GM12878 (cell line): ENCODE data around the gene SLC13A3. TPM values are rescaled to one million over a fixed set of nuclear protein-coding genes. Genes with fewer than 3 reads are reported as not detected.

Experiments
- ATAC-seq: fragments of 200-7000 bp; cut with Tn5 transposase; 3 replicates; pipeline ENCODE4 v1.9.1; 2020; ENCODE audit warnings: mild to moderate bottlenecking, moderate library complexity
- BruUV-seq: library from RNA; stranded (reverse); fragments of 400-500 nt; replicated peaks from 2 replicates; lab custom pipeline; 2021; lab: Mats Ljungman, UMichigan
- CTCF ChIA-PET: fragments of 300-600 bp; sonication (Branson Sonifier 250); formaldehyde crosslinking; extraction: SDS; loops from one replicate; lab custom pipeline; 2021; ENCODE audit warnings: inconsistent platforms; lab: Yijun Ruan, JAX
- POLR2A ChIA-PET: fragments of 350-600 bp; formaldehyde crosslinking; extraction: SDS; loops from one replicate; lab custom pipeline; 2021; ENCODE audit warnings: inconsistent platforms; lab: Charles Lee
- RAD21 ChIA-PET: fragments of 300-600 bp; sonication (Branson Sonifier 250); formaldehyde crosslinking; loops from one replicate; lab custom pipeline; 2023; ENCODE audit warnings: antibody characterized with exemption; ENCODE audit not compliant: unreplicated experiment; lab: Charles Lee
- SMC1A ChIA-PET: fragments of 300-600 bp; sonication (Branson Sonifier 250); formaldehyde crosslinking; loops from one replicate; lab custom pipeline; 2023; ENCODE audit not compliant: unreplicated experiment, uncharacterized antibody; lab: Charles Lee
- DNase-seq: peaks from one replicate; pipeline ENCODE4 v3.0.0-alpha.2; 2011; ENCODE audit warnings: low read depth, low spot score
- FAIRE-seq: peaks from 3 replicates; lab custom pipeline; 2011; peaks lifted over from hg19 to GRCh38; lab: Jason Lieb, UNC
- H2AFZ ChIP-seq: 2 replicates; pipeline ENCODE4 v1.6.0; 2011; ENCODE audit warnings: low read depth, low read length, control low read depth; ENCODE audit not compliant: control insufficient read depth
- H3K27ac ChIP-seq: 2 replicates; pipeline ENCODE4 v1.5.1; 2011; ENCODE audit warnings: control low read depth; ENCODE audit not compliant: control insufficient read depth, insufficient read depth
- H3K27me3 ChIP-seq, 2 experiments: replicated peaks in 1 of 2; 2 replicates each; pipeline versions ENCODE4 v1.6.0 to v1.6.1; 2011; ENCODE audit warnings: low read length in 1 of 2; ENCODE audit not compliant: control insufficient read depth in 2 of 2, insufficient read depth in 2 of 2
- H3K36me3 ChIP-seq, 2 experiments: 2 replicates each; pipeline ENCODE4 v1.5.1; 2011; ENCODE audit warnings: low read length in 1 of 2; ENCODE audit not compliant: control insufficient read depth in 2 of 2, insufficient read depth in 2 of 2
- H3K4me1 ChIP-seq: 2 replicates; pipeline ENCODE4 v1.6.1; 2011; ENCODE audit warnings: mild to moderate bottlenecking, low read length, moderate library complexity, mixed read lengths; ENCODE audit not compliant: control insufficient read depth, insufficient read depth
- H3K4me2 ChIP-seq: 2 replicates; pipeline ENCODE4 v1.6.0; 2011; ENCODE audit warnings: control low read depth; ENCODE audit not compliant: control insufficient read depth, insufficient read depth
- H3K4me3 ChIP-seq: fragments of 200-600 bp; sonication (generic); 2 replicates; pipeline ENCODE4 v1.5.1; 2016
- H3K79me2 ChIP-seq: 2 replicates; pipeline ENCODE4 v1.6.0; 2011; ENCODE audit warnings: low read length; ENCODE audit not compliant: control insufficient read depth, insufficient read depth
- H3K9ac ChIP-seq: 2 replicates; pipeline ENCODE4 v1.8.0; 2011; ENCODE audit warnings: low read length, control low read depth, mixed read lengths; ENCODE audit not compliant: control insufficient read depth, insufficient read depth
- H3K9me3 ChIP-seq: replicated peaks from 3 replicates; pipeline ENCODE4 v1.5.1; 2011; ENCODE audit warnings: mild to moderate bottlenecking, low read length; ENCODE audit not compliant: control insufficient read depth, insufficient read depth
- H4K20me1 ChIP-seq: 2 replicates; pipeline ENCODE4 v1.6.0; 2011; ENCODE audit not compliant: control insufficient read depth, insufficient read depth
- EGR1 ChIP-seq, 2 experiments: IDR thresholded peaks; 1 replicate in 1 of 2; 2 replicates in 1 of 2; pipeline ENCODE4 v1.6.1; 2011 to 2012; ENCODE audit warnings: low read depth in 2 of 2, low read length in 2 of 2, borderline replicate concordance in 1 of 2, mild to moderate bottlenecking in 1 of 2, moderate library complexity in 1 of 2
- FOS ChIP-seq: IDR thresholded peaks from 3 replicates; pipeline ENCODE4 v1.6.1; 2011; ENCODE audit warnings: borderline replicate concordance; ENCODE audit not compliant: insufficient read length; ENCODE audit errors: extremely low read depth
- FOXM1 ChIP-seq: IDR thresholded peaks from 2 replicates; pipeline ENCODE4 v1.6.1; 2012; ENCODE audit warnings: low read depth, mild to moderate bottlenecking, inconsistent platforms, low read length, moderate library complexity
- HCFC1 ChIP-seq: fragments of 150-350 bp; IDR thresholded peaks from 2 replicates; pipeline ENCODE4 v1.6.1; 2014; ENCODE audit warnings: low read length
- SMAD1 ChIP-seq: fragments of 450-650 bp; IDR thresholded peaks from 2 replicates; pipeline ENCODE4 v1.6.1; 2018; ENCODE audit warnings: mild to moderate bottlenecking, low read depth; ENCODE audit not compliant: partially characterized antibody
- SREBF2 ChIP-seq: IDR thresholded peaks from 2 replicates; pipeline ENCODE4 v1.6.1; 2012; ENCODE audit warnings: mild to moderate bottlenecking, low read length
- SRF ChIP-seq, 2 experiments: IDR thresholded peaks; 2 replicates each; pipeline ENCODE4 v1.6.1; 2011; ENCODE audit warnings: low read depth in 2 of 2, low read length in 2 of 2, mild to moderate bottlenecking in 1 of 2, moderate library complexity in 1 of 2
- STAT3 ChIP-seq: IDR thresholded peaks from 2 replicates; pipeline ENCODE4 v1.6.1; 2011; ENCODE audit warnings: low read depth, low read length, improper control_type of control experiment
- WGBS: methylation state at CpG from one replicate; pipeline ENCODE4 v1.1.6; 2016; ENCODE audit warnings: low lambda C conversion rate; ENCODE audit not compliant: insufficient replicate concordance, insufficient coverage; ENCODE audit errors: missing lambda C conversion rate; 5-methylcytosine and 5-hydroxymethylcytosine counted together
- in situ Hi-C: fragments of 300-500 bp; cut with MboI; formaldehyde crosslinking; loops from 9 replicates; pipeline ENCODE4 v1.14.3; 2018; ENCODE audit warnings: mixed read lengths
- intact Hi-C: fragments of 100-400 bp; cut with micrococcal nuclease; formaldehyde crosslinking; loops from one replicate; pipeline ENCODE4 v1.14.2; 2022; ENCODE audit not compliant: unreplicated experiment
- polyA plus RNA-seq, 11 experiments: library from polyadenylated mRNA; depleted of rRNA in 4 of 11; unstranded in 6 of 11; stranded (reverse) in 5 of 11; fragments of >200 nt; fragmentation: Nextera tagmentation in 4 of 11; fragmentation: Illumina TruSeq in 1 of 11; extraction: Ambion mirVana in 4 of 11; extraction: Trizol in 1 of 11; gene quantifications; 1 replicate in 1 of 11; 2 replicates in 10 of 11; pipeline versions ENCODE4 v1.2.1 to v1.2.3, GENCODE V29; 2011 to 2016; ENCODE audit warnings: inconsistent platforms in 2 of 11, missing spikeins in 2 of 11, low read depth in 1 of 11
- total RNA-seq, 4 experiments: library from RNA; depleted of rRNA in 3 of 4; stranded (reverse); fragments of >200 nt in 3 of 4; fragmentation: Illumina TruSeq in 1 of 4; extraction: Trizol in 1 of 4; gene quantifications; 2 replicates each; pipeline versions ENCODE4 v1.2.1 to v1.2.3, GENCODE V29; 2013 to 2021
- TF ChIP-seq, protein P1 (sequence below): fragments of 450-650 bp; IDR thresholded peaks from 2 replicates; pipeline ENCODE4 v1.6.1; 2017; ENCODE audit warnings: mild to moderate bottlenecking, moderate library complexity

SLC13A3 gene
- total and polyA plus RNA-seq, 10 of the 15 experiments (the other 5 are each of a cell fraction or from before 2014, with no cell fraction given): 0.03 to 0.76 (median 0.07) TPM; not detected in 4

DNA sequence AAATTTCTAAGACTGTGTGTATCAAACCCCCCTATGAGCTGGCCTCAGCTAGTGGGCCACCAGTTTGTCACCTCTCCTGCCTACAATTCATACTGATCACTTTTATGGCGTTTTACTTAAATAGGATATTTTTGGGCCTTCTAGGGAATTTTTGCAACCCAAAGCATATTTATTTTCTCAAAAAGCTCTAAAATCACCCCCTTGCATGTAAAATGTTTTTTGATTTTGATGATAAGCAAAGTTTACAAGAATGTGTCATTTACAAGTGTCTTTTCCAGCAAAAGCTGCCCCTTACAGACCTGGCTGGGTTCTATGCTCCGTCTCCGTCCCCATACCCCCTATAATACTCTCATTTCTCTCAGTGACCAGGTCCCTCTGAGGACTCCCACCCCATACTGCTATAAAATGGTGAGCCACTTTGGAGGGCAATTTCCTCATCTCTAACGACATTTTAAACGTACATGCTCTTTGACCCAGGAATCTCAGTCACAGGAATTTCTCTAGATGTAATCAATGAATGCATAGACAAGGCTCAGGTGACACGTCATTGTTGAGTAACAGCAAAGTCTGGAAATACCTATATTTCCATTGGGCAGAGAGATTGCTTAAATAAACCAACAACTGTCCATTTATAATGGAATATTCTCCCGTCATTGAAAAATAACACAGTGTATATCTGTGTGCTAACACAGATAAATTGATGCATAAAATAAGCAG lies 86.9 kb downstream of the SLC13A3 start:
- no peak for FAIRE-seq
- no peak overlapping the region for H3K4me3 ChIP-seq
- SMC1A ChIA-PET: interaction anchor here (1.1 to 1.4 kb wide), 3 partner anchors 8 to 41 kb away, joined by 3 to 8 read pairs (median 3); partner anchors contain the start of gene OCSTAMP
- no peaks in the 10 kb centered on the region for H3K36me3 ChIP-seq
- WGBS: 65% methylated on average over 7 of the region's 7 CpGs
- intact Hi-C loops (no loop called here), in situ Hi-C loops (no loop called here)
- H3K27ac ChIP-seq: no peak overlapping the region
- no peak for DNase-seq
- CTCF ChIA-PET: interaction anchor here (0.9 to 2.1 kb wide), 4 partner anchors 9 to 116 kb away, joined by 3 to 12 read pairs (median 8); partner anchors contain the start of gene OCSTAMP
- ATAC-seq: no peak
- H4K20me1 ChIP-seq: no peaks in the 10 kb centered on the region
- POLR2A ChIA-PET: no interaction called here
- H3K9me3 ChIP-seq: no peaks in the 10 kb centered on the region
- H2AFZ ChIP-seq: no peak overlapping the region
- H3K4me1 ChIP-seq: no peaks in the 10 kb centered on the region
- no peak for TF ChIP-seq FOXM1
- TF ChIP-seq SRF (IDR thresholded peaks at IDR 0.05; ENCODE audit: low read depth in 2 of 2, low read length in 2 of 2): no peak
- BruUV-seq: no TSS peak
- no peak overlapping the region for H3K4me2 ChIP-seq
- RAD21 ChIA-PET: interaction anchor here (1.3 to 1.7 kb wide), 2 partner anchors 20 to 22 kb away, joined by 3 read pairs; no protein-coding TSS in a partner anchor
- H3K27me3 ChIP-seq: no peaks in the 10 kb centered on the region
- H3K9ac ChIP-seq: no peak overlapping the region
- H3K79me2 ChIP-seq: no peaks in the 10 kb centered on the region

DNA sequence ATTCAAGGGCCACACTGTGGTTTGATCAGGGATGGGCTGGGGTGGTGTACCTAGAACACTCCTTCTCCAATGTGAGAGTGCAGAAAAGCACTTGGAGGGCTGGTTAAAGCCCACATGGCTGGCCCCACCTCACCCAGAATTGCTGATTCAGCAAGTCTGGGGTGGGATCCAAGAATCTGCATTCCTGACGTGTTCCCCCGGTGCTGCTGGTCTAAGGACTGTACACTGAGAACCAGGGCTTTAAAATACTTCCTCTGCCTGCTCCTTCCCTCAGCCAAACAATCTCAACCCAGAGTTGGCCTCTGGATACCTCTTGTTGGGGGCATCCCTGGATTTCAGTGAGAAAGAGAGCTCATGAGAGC lies 87.4 kb downstream of the SLC13A3 start:
- no peak overlapping the region for H3K9ac ChIP-seq
- no peaks in the 10 kb centered on the region for H3K79me2 ChIP-seq
- no peak for FAIRE-seq
- H3K4me3 ChIP-seq: no peak overlapping the region
- WGBS: 100% methylated on average over 2 of the region's 2 CpGs
- H3K4me2 ChIP-seq: no peak overlapping the region
- intact Hi-C loops: loop anchor here (2.0 kb wide), 1 partner anchor 43 kb away; no protein-coding TSS in a partner anchor
- in situ Hi-C loops: no loop called here
- BruUV-seq: no TSS peak
- H2AFZ ChIP-seq: no peak overlapping the region
- no peaks in the 10 kb centered on the region for H3K9me3 ChIP-seq
- ATAC-seq: no peak
- H3K27ac ChIP-seq: no peak overlapping the region
- no peak for TF ChIP-seq SREBF2
- no peak for TF ChIP-seq STAT3
- TF ChIP-seq FOS: no peak
- no peak for TF ChIP-seq EGR1 (IDR thresholded peaks at IDR 0.05; ENCODE audit: borderline replicate concordance in 1 of 2, low read depth in 2 of 2, low read length in 2 of 2)
- TF ChIP-seq SMAD1: no peak
- TF ChIP-seq, protein P1, sequence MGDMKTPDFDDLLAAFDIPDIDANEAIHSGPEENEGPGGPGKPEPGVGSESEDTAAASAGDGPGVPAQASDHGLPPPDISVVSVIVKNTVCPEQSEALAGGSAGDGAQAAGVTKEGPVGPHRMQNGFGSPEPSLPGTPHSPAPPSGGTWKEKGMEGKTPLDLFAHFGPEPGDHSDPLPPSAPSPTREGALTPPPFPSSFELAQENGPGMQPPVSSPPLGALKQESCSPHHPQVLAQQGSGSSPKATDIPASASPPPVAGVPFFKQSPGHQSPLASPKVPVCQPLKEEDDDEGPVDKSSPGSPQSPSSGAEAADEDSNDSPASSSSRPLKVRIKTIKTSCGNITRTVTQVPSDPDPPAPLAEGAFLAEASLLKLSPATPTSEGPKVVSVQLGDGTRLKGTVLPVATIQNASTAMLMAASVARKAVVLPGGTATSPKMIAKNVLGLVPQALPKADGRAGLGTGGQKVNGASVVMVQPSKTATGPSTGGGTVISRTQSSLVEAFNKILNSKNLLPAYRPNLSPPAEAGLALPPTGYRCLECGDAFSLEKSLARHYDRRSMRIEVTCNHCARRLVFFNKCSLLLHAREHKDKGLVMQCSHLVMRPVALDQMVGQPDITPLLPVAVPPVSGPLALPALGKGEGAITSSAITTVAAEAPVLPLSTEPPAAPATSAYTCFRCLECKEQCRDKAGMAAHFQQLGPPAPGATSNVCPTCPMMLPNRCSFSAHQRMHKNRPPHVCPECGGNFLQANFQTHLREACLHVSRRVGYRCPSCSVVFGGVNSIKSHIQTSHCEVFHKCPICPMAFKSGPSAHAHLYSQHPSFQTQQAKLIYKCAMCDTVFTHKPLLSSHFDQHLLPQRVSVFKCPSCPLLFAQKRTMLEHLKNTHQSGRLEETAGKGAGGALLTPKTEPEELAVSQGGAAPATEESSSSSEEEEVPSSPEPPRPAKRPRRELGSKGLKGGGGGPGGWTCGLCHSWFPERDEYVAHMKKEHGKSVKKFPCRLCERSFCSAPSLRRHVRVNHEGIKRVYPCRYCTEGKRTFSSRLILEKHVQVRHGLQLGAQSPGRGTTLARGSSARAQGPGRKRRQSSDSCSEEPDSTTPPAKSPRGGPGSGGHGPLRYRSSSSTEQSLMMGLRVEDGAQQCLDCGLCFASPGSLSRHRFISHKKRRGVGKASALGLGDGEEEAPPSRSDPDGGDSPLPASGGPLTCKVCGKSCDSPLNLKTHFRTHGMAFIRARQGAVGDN: no peak
- no peak for TF ChIP-seq HCFC1
- TF ChIP-seq, all 136 proteins: peak for 0
- Histone ChIP-seq H3K27me3 (no peaks in the 10 kb centered on the region), H3K4me1 (no peaks in the 10 kb centered on the region), H3K36me3 (no peaks in the 10 kb centered on the region), H4K20me1 (no peaks in the 10 kb centered on the region)
- ChIA-PET CTCF (interaction anchor here (1.1 to 2.1 kb wide), 3 partner anchors 8 to 14 kb away, joined by 6 to 12 read pairs (median 11); partner anchors contain the start of gene OCSTAMP), RAD21 (no interaction called here), SMC1A (interaction anchor here (1.1 to 1.4 kb wide), 2 partner anchors 9 to 41 kb away, joined by 3 read pairs; no protein-coding TSS in a partner anchor), POLR2A (no interaction called here)
- DNase-seq: no peak
